Naive thymus-derived CD4-positive, alpha-beta T cell (primary cell): ENCODE data around the gene NKD1. TPM values are rescaled to one million over a fixed set of nuclear protein-coding genes. Genes with fewer than 3 reads are reported as not detected.

ENCODE experiments used
- ATAC-seq: fragments of 150-1000 bp; cut with Tn5 transposase; 2 replicates; pipeline ENCODE4 v1.10.0; 2021; ENCODE audit warnings: mild to moderate bottlenecking, moderate library complexity
- CTCF ChIA-PET: fragments of 350-600 bp; sonication (Branson Sonifier 250); formaldehyde crosslinking; loops from one replicate; lab custom pipeline; 2021; ENCODE audit warnings: antibody characterized with exemption; lab: Charles Lee
- POLR2A ChIA-PET: fragments of 350-600 bp; sonication (Branson Sonifier 250); formaldehyde crosslinking; loops from one replicate; lab custom pipeline; 2021; ENCODE audit warnings: antibody characterized with exemption, inconsistent platforms; lab: Charles Lee
- DNase-seq, 9 donors: peaks; one replicate each; pipeline versions ENCODE4 v3.0.0 to v3.0.0-alpha.2; 2020 to 2022; ENCODE audit warnings: mixed read lengths in 1 of 9
- H3K27ac ChIP-seq: one replicate; pipeline ENCODE4 v1.7.0; 2013; ENCODE audit warnings: mild to moderate bottlenecking, low read depth, low read length, moderate library complexity
- H3K27me3 ChIP-seq, 2 donors: one replicate each; pipeline ENCODE4 v1.7.0; 2013; ENCODE audit warnings: low read length in 2 of 2, mild to moderate bottlenecking in 2 of 2, moderate library complexity in 2 of 2; ENCODE audit not compliant: control insufficient read depth in 2 of 2, insufficient read depth in 2 of 2
- H3K36me3 ChIP-seq, 3 experiments: 1 replicate in 2 of 3; 2 replicates in 1 of 3; pipeline ENCODE4 v1.7.0; 2013; ENCODE audit warnings: low read length in 3 of 3, mild to moderate bottlenecking in 3 of 3, moderate library complexity in 1 of 3; ENCODE audit not compliant: insufficient read depth in 3 of 3, control insufficient read depth in 2 of 3
- H3K4me1 ChIP-seq, 2 donors: one replicate each; pipeline ENCODE4 v1.7.0; 2013; ENCODE audit warnings: low read length in 2 of 2, mild to moderate bottlenecking in 2 of 2, moderate library complexity in 1 of 2; ENCODE audit not compliant: control insufficient read depth in 2 of 2, insufficient read depth in 2 of 2
- H3K4me3 ChIP-seq: 2 replicates; pipeline ENCODE4 v1.7.0; 2013; ENCODE audit warnings: mild to moderate bottlenecking, low read length
- H3K9me3 ChIP-seq, 3 experiments: 1 replicate in 2 of 3; 2 replicates in 1 of 3; pipeline ENCODE4 v1.7.0; 2013; ENCODE audit warnings: low read length in 3 of 3; ENCODE audit not compliant: control insufficient read depth in 2 of 3
- H3K27ac Mint-ChIP-seq, 9 donors: one replicate each; pipeline ENCODE4 v1.8.0; 2020 to 2022; ENCODE audit warnings: mixed read lengths in 9 of 9, mild to moderate bottlenecking in 8 of 9, moderate library complexity in 5 of 9, inconsistent platforms in 2 of 9
- H3K27me3 Mint-ChIP-seq, 5 donors: one replicate each; pipeline ENCODE4 v1.8.0; 2021 to 2022; ENCODE audit warnings: mixed read lengths in 5 of 5, mild to moderate bottlenecking in 1 of 5
- H3K36me3 Mint-ChIP-seq, 5 donors: one replicate each; pipeline ENCODE4 v1.8.0; 2020 to 2022; ENCODE audit warnings: mixed read lengths in 5 of 5, mild to moderate bottlenecking in 3 of 5, inconsistent platforms in 1 of 5
- H3K4me1 Mint-ChIP-seq, 7 donors: one replicate each; pipeline ENCODE4 v1.8.0; 2020 to 2022; ENCODE audit warnings: mixed read lengths in 7 of 7, mild to moderate bottlenecking in 3 of 7, inconsistent platforms in 1 of 7
- H3K4me3 Mint-ChIP-seq, 10 donors: one replicate each; pipeline ENCODE4 v1.8.0; 2020 to 2022; ENCODE audit warnings: mild to moderate bottlenecking in 10 of 10, mixed read lengths in 10 of 10, moderate library complexity in 6 of 10, inconsistent platforms in 2 of 10
- H3K9me3 Mint-ChIP-seq, 11 donors: one replicate each; pipeline ENCODE4 v1.8.0; 2020 to 2022; ENCODE audit warnings: mixed read lengths in 11 of 11, mild to moderate bottlenecking in 4 of 11, inconsistent platforms in 1 of 11, moderate library complexity in 1 of 11
- intact Hi-C, 2 donors: fragments of 100-400 bp; cut with micrococcal nuclease; formaldehyde crosslinking; loops; one replicate each; pipeline ENCODE4 v1.15.1; 2023
- polyA plus RNA-seq, 2 donors: library from polyadenylated mRNA; unstranded; fragments of 300-500 nt; fragmentation: Illumina TruSeq; gene quantifications; one replicate each; pipeline ENCODE4 v1.2.3, GENCODE V29; 2021
- total RNA-seq, 6 experiments: library from RNA in 5 of 6; stranded (reverse) in 5 of 6; gene quantifications; 1 replicate in 5 of 6; 2 replicates in 1 of 6; pipeline ENCODE4 v1.2.3 and lab custom pipeline; 2021 to 2026

The NKD1 gene
- total and polyA plus RNA-seq, 7 experiments from 2014 or later, result 0.36 to 7.9 (median 5.0) TPM

DNA sequence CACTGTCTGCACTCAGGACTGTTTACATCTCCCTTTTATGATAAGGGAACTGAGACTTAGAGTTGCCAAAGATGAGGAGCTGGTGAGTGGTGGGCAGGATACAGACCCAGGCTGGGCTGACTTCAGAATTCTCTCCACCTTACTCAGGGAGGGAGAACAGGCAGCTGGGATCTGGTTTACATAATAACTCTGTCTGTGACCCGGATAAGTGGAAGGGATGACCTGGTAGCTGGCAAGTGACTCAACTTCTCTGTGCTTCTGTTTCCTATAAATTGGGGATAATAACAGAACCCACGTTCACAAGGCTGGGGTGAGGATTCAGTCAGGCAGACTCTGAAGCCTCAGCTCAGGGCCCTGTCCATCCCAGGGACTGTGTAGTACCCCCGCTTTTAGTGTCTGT, 130.3 kb downstream of the NKD1 start:
- peaks cover 11 to 51% (median 29%) of the 10 kb centered on the region in 3 experiments for H3K36me3 ChIP-seq
- intact Hi-C loops, result no loop called here
- DNase-seq (no peak), ATAC-seq (no peak)
- Mint-ChIP-seq H3K9me3 (peaks cover 0 to 4% (median 2%) of the 10 kb centered on the region in 11 donors), H3K27me3 (no peaks in the 10 kb centered on the region), H3K4me1 (peaks cover 47 to 74% (median 69%) of the 10 kb centered on the region in 7 donors), H3K27ac (peak overlapping the region; percentile 53 to 98 (median 96)), H3K4me3 (peak overlapping the region; percentile 83 to 98 (median 93)), H3K36me3 (peaks cover 24 to 61% (median 45%) of the 10 kb centered on the region in 5 donors)
- peaks cover 54 to 55% of the 10 kb centered on the region in 2 donors for H3K4me1 ChIP-seq
- H3K4me3 ChIP-seq, result peak overlapping the region; percentile 85
- ChIA-PET CTCF (interaction anchor here (0.7 to 5.7 kb wide), 10 partner anchors 11 to 468 kb away, joined by 3 to 101 read pairs (median 4); no protein-coding TSS in a partner anchor), POLR2A (interaction anchor here (0.6 to 3.7 kb wide), 5 partner anchors 11 to 68 kb away, joined by 3 to 42 read pairs (median 15); no protein-coding TSS in a partner anchor)
- H3K27ac ChIP-seq, result peak overlapping the region; percentile 90
- no peaks in the 10 kb centered on the region for H3K27me3 ChIP-seq
- H3K9me3 ChIP-seq, result peaks cover 0 to 4% (median 0%) of the 10 kb centered on the region in 3 experiments

DNA sequence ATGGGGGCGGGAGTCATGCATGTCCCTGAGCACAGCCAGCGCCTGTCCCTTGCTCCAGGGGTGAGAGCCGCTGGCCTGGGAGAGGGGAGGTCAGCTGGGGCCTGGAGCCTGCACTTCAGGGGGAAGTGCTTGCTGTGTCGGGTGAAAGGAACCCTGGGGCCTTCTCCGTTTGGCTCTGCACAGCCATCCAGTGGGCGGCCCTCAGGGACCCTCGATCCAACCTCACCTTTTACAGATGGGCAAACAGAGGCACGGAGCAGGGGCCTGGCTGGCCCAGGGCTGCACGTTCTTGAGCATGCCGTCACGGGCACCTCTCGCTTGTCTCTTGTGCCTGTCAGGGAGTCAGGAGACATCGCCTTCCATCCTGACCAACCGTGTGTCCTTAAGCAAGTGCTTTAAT, 131.1 kb downstream of the NKD1 start:
- ChIA-PET POLR2A (interaction anchor here (1.0 to 2.7 kb wide), 7 partner anchors 8 to 67 kb away, joined by 3 to 50 read pairs (median 16); partner anchors contain the start of gene CYLD), CTCF (interaction anchor here (0.6 to 5.7 kb wide), 6 partner anchors 12 to 127 kb away, joined by 3 to 101 read pairs (median 4); no protein-coding TSS in a partner anchor)
- ATAC-seq (no peak), DNase-seq (no peak)
- Mint-ChIP-seq H3K27ac (peak overlapping the region; percentile 89 to 99 (median 97)), H3K9me3 (peaks cover 0 to 2% (median 0%) of the 10 kb centered on the region in 11 donors), H3K27me3 (no peaks in the 10 kb centered on the region), H3K4me1 (peaks cover 54 to 81% (median 76%) of the 10 kb centered on the region in 7 donors), H3K4me3 (peak overlapping the region; percentile 83 to 98 (median 93)), H3K36me3 (peaks cover 20 to 55% (median 40%) of the 10 kb centered on the region in 5 donors)
- intact Hi-C loops, result no loop called here
- Histone ChIP-seq H3K4me1 (peaks cover 62 to 63% of the 10 kb centered on the region in 2 donors), H3K27me3 (no peaks in the 10 kb centered on the region), H3K36me3 (peaks cover 11 to 43% (median 29%) of the 10 kb centered on the region in 3 experiments), H3K4me3 (peak overlapping the region; percentile 85), H3K9me3 (no peaks in the 10 kb centered on the region), H3K27ac (peak overlapping the region; percentile 90)

DNA sequence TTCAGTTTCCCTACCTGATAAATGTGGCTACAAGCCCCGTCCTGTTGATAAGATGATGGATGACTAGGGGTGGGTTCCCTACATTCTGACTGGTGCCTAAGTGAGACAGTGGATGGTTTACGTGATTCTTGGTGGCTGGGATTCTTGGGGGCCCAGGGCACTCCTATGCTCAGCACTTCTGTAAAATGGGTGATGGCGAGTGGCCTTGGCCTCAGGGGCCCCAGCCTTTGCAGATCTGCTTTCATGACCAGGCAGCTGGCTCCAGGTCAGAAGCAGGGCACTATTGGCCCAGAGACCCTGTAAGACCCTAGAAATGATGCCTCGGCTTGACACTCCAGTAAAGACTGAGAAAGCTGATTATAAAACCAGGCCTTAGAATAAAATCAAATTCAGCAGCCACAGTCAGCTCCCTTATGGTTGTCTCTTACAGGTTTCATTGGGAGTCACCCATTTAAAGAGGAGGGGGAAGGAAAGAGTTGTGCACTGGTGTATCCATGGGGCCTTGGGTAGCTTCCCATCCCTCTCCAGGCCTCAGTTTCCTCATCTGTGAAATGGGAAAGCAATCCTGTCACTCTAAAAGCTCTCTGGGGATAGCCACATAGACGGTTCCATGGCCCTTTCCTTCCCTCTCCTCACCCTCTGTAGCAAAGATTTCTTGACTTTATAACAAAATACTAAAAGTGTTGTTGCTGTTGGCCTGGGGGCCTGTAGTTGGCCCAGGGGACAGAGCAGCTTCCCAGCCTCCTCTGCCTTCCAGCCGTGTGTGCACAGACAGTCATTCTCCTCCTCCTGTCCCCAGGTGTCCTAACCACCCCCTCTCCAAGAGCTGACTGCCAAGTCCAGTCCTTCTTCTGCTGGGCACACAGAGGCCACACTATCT, 131.7 kb downstream of the NKD1 start:
- Mint-ChIP-seq H3K9me3 (no peaks in the 10 kb centered on the region), H3K27ac (peak overlapping the region; percentile 89 to 99 (median 97)), H3K27me3 (no peaks in the 10 kb centered on the region), H3K4me3 (peak overlapping the region; percentile 83 to 98 (median 93)), H3K4me1 (peaks cover 60 to 88% (median 83%) of the 10 kb centered on the region in 7 donors), H3K36me3 (peaks cover 20 to 50% (median 34%) of the 10 kb centered on the region in 5 donors)
- ChIA-PET CTCF (interaction anchor here (0.6 to 5.7 kb wide), 6 partner anchors 8 to 127 kb away, joined by 3 to 101 read pairs (median 4); no protein-coding TSS in a partner anchor), POLR2A (interaction anchor here (1.0 to 2.7 kb wide), 10 partner anchors 8 to 65 kb away, joined by 3 to 50 read pairs (median 10); partner anchors contain the start of gene CYLD)
- DNase-seq, result no peak
- H3K9me3 ChIP-seq, result no peaks in the 10 kb centered on the region
- intact Hi-C loops, result loop anchor here (2.0 to 5.0 kb wide), 6 partner anchors 17 to 653 kb away; partner anchors contain the start of genes CNEP1R1 (in 1 of the 2), HEATR3 (in 1 of the 2), NKD1 (in 1 of the 2) and TENT4B (in 1 of the 2)
- no peaks in the 10 kb centered on the region for H3K27me3 ChIP-seq
- H3K27ac ChIP-seq, result peak overlapping the region; percentile 90
- H3K4me3 ChIP-seq, result peak overlapping the region; percentile 85
- H3K36me3 ChIP-seq, result peaks cover 11 to 37% (median 29%) of the 10 kb centered on the region in 3 experiments
- ATAC-seq, result no peak
- peaks cover 68 to 69% of the 10 kb centered on the region in 2 donors for H3K4me1 ChIP-seq

DNA sequence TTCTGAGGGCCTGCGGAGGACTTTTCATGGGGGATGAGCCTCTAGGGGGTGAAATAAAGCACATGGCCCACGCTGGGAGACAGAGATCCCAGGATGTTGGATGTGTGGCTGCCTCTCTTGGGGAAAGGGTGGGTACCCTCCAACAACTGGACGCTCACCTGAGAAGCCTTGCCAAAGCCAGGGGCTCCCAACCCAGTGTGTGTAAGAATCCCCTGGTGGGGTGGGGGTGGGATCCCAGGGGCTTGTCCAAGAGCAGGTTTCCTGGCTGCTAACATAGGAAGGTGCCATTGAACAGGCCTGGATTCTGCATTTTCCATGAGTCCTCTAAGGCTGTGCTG, 132.3 kb downstream of the NKD1 start:
- peaks cover 20 to 46% (median 28%) of the 10 kb centered on the region in 5 donors for H3K36me3 Mint-ChIP-seq
- ChIA-PET CTCF (interaction anchor here (0.5 to 5.7 kb wide), 10 partner anchors 9 to 537 kb away, joined by 3 to 101 read pairs (median 4); partner anchors contain the start of gene CYLD), POLR2A (interaction anchor here (1.0 to 2.7 kb wide), 13 partner anchors 9 to 65 kb away, joined by 3 to 50 read pairs (median 7); partner anchors contain the start of gene CYLD)
- no peaks in the 10 kb centered on the region for H3K9me3 Mint-ChIP-seq
- H3K27ac Mint-ChIP-seq, result peak overlapping the region; percentile 89 to 99 (median 97)
- Histone ChIP-seq H3K36me3 (peaks cover 10 to 31% (median 27%) of the 10 kb centered on the region in 3 experiments), H3K4me3 (peak overlapping the region; percentile 85), H3K27me3 (no peaks in the 10 kb centered on the region), H3K9me3 (no peaks in the 10 kb centered on the region), H3K27ac (peak overlapping the region; percentile 90), H3K4me1 (peaks cover 74 to 75% of the 10 kb centered on the region in 2 donors)
- ATAC-seq (no peak), DNase-seq (no peak)
- peaks cover 64 to 94% (median 88%) of the 10 kb centered on the region in 7 donors for H3K4me1 Mint-ChIP-seq
- H3K4me3 Mint-ChIP-seq, result peak overlapping the region; percentile 83 to 98 (median 93)
- intact Hi-C loops, result loop anchor here (2.0 to 5.0 kb wide), 6 partner anchors 16 to 653 kb away; partner anchors contain the start of genes CNEP1R1 (in 1 of the 2), HEATR3 (in 1 of the 2), NKD1 (in 1 of the 2) and TENT4B (in 1 of the 2)
- no peaks in the 10 kb centered on the region for H3K27me3 Mint-ChIP-seq

DNA sequence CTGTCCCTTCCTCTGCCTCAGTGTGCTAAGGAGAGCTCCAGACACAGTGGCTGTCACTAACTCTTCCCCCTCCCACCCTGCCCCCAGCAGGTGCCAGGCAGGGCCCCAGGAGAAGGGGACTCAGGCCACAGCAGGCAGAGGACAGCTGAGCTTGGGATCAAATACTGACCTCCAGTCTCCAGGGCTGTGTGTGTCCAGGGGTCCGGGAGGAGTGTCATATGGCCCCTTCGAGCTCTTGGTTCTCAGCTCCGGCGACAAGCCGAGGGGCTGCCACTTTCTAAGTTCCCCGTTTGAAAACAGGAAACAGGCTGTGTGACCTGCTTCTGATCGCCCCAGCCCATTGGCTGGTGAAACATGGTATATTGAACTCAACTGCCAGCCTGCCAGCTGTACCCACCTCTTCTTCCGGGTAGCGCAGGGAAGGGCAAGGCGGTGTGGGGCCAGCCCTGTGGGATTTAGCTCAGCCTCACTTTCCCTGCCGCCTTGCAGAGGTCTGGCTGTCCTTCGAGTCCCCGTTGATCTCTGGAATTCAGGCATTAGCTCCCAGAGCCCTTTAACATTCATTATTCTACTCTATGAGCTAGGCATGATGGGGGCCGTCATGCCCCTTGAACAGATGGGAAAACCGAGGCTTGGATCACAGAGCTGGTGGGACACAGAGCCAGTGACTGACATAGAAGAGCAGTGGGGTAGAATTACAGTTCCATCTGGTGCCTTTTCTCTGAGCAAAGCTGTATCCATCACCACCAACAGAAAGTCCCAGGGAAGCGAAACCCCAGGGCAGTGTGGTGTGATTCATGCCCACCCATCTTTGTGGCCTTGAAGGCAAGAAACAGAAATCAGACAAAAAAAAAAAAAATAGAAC, 133.1 kb downstream of the NKD1 start, which contains the start of gene SNX20:
TSS of gene SNX20 (minus strand) at position 292 of the 865 bp plus-strand sequence. CDS start 3,786 bp downstream, outside the sequence.
- Histone ChIP-seq H3K27ac (peak within 1 kb of the TSS; percentile 90), H3K4me1 (peaks cover 80 to 81% of the 10 kb centered on the region in 2 donors), H3K27me3 (no peaks in the 10 kb centered on the region), H3K4me3 (peak within 1 kb of the TSS; percentile 85), H3K9me3 (no peaks in the 10 kb centered on the region), H3K36me3 (peaks cover 7 to 23% (median 22%) of the 10 kb centered on the region in 3 experiments)
- Mint-ChIP-seq H3K36me3 (peaks cover 18 to 38% (median 21%) of the 10 kb centered on the region in 5 donors), H3K4me3 (peak within 1 kb of the TSS; percentile 83 to 98 (median 93)), H3K9me3 (no peaks in the 10 kb centered on the region), H3K27ac (peak within 1 kb of the TSS; percentile 89 to 99 (median 97)), H3K27me3 (no peaks in the 10 kb centered on the region), H3K4me1 (peaks cover 68 to 94% (median 89%) of the 10 kb centered on the region in 7 donors)
- DNase-seq (peak in 8 of 9 donors; percentile 40 to 80 (median 75)), ATAC-seq (peak; percentile 77)
- ChIA-PET POLR2A (interaction anchor here (0.8 to 2.7 kb wide), 18 partner anchors 10 to 408 kb away, joined by 3 to 50 read pairs (median 5); partner anchors contain the start of gene CYLD), CTCF (interaction anchor here (0.5 to 5.7 kb wide), 13 partner anchors 9 to 538 kb away, joined by 3 to 101 read pairs (median 4); partner anchors contain the start of gene CYLD)
- intact Hi-C loops, result loop anchor here (1.0 to 5.0 kb wide), 10 partner anchors 10 to 654 kb away; partner anchors contain the start of genes CNEP1R1 (in 1 of the 2), HEATR3 (in 1 of the 2), NKD1 (in 1 of the 2) and TENT4B (in 1 of the 2)
